Stimulated activated naive CD8-positive, alpha-beta T cell treated with anti-CD3 and anti-CD28 coated beads, Interleukin-15, amount 100 ng/mL, for 72 hours (primary cell): Measurements from ENCODE around the gene CRTAP.
"Not testable (repeated sequence)": the region's sequence is repeated elsewhere in the genome, so short reads cannot be mapped to it uniquely, and the experiment has no call there.

Source experiments
- ATAC-seq: fragments of 150-1000 bp; cut with Tn5 transposase; 2 replicates; pipeline ENCODE4 v1.10.0; 2021; ENCODE audit warnings: mild to moderate bottlenecking, moderate library complexity
- DNase-seq, 2 donors: peaks; one replicate each; pipeline ENCODE4 v3.0.0; 2021 to 2022
- H3K27ac Mint-ChIP-seq, 2 donors: one replicate each; pipeline ENCODE4 v1.8.0; 2022; ENCODE audit warnings: mild to moderate bottlenecking in 2 of 2, mixed read lengths in 2 of 2, moderate library complexity in 2 of 2
- H3K27me3 Mint-ChIP-seq: one replicate; pipeline ENCODE4 v1.8.0; 2022; ENCODE audit warnings: mixed read lengths
- H3K4me1 Mint-ChIP-seq: one replicate; pipeline ENCODE4 v1.8.0; 2022; ENCODE audit warnings: mild to moderate bottlenecking, mixed read lengths
- H3K4me3 Mint-ChIP-seq, 2 donors: one replicate each; pipeline ENCODE4 v1.8.0; 2022; ENCODE audit warnings: mild to moderate bottlenecking in 2 of 2, mixed read lengths in 2 of 2, moderate library complexity in 1 of 2
- H3K9me3 Mint-ChIP-seq, 2 donors: one replicate each; pipeline ENCODE4 v1.8.0; 2022; ENCODE audit warnings: mixed read lengths in 2 of 2

Gene CRTAP

DNA sequence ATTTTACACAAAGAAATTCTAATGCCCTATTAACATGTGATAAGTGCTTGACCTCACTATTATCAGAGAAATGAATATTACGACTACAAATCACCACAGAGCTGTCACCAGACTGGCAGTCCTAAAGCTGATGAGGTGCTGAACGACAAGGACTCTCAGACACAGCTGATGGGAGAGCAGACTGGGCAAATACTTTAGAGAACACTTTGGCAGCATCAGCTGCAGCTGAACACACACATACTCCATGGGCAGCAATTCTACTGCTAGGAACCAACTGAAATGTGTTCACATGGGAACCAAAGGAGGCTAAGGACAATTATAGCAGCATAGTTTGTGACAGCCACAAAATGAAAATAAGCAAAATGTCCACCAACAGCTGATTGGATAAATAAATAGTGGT, 59.3 kb downstream of the CRTAP start:
- DNase-seq (no peak), ATAC-seq (no peak)
- Mint-ChIP-seq H3K4me1 (peaks cover 7% of the 10 kb centered on the region), H3K4me3 (no peak overlapping the region), H3K27me3 (no peaks in the 10 kb centered on the region), H3K9me3 (no peaks in the 10 kb centered on the region), H3K27ac (no peak overlapping the region)

DNA sequence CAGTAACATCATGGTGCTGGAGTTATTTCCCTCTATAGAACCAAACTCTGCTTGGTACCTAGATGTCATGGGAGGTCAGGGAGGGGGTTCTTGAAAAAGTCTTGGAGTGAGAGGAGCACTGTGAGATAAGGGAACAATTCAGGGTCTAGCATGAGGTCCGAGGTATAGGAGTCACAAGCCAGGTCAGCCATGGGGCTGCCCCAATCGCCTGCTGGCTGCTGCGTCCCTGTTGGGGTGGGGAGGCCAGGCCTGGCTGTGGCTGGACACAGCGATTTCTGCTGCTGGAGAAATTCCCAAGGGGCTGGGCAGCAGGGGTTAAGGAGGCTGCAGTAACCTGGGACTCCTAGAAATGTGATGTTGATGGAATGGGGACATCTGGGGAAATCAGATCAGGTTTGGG, 59.9 kb downstream of the CRTAP start:
- H3K27ac Mint-ChIP-seq, result no peak overlapping the region
- no peak overlapping the region for H3K4me3 Mint-ChIP-seq
- H3K27me3 Mint-ChIP-seq, result no peaks in the 10 kb centered on the region
- no peak for DNase-seq
- no peaks in the 10 kb centered on the region for H3K9me3 Mint-ChIP-seq
- peaks cover 7% of the 10 kb centered on the region for H3K4me1 Mint-ChIP-seq
- ATAC-seq, result no peak

DNA sequence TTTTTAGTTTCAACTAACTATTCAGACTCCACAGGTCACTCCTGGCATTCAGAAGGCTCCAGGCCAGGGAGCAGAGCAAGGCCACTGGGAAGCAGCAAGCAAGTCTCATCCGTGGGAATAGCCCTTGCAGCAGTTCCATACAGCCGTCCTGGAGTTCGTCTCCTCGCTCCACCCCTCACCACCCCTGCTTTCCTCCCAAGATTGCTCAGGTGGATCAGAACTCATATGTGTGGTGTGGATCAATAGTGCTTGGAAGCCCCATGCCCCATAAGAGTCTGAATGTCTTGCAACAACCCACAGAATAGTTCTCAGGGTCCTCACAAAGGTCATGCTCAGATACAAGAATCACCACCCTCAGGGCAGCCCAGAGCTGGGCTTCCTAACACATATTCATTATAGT, 60.3 kb downstream of the CRTAP start:
- Mint-ChIP-seq H3K27ac (no peak overlapping the region), H3K27me3 (no peaks in the 10 kb centered on the region), H3K4me3 (no peak overlapping the region), H3K9me3 (no peaks in the 10 kb centered on the region), H3K4me1 (peaks cover 7% of the 10 kb centered on the region)
- ATAC-seq (no peak), DNase-seq (no peak)

DNA sequence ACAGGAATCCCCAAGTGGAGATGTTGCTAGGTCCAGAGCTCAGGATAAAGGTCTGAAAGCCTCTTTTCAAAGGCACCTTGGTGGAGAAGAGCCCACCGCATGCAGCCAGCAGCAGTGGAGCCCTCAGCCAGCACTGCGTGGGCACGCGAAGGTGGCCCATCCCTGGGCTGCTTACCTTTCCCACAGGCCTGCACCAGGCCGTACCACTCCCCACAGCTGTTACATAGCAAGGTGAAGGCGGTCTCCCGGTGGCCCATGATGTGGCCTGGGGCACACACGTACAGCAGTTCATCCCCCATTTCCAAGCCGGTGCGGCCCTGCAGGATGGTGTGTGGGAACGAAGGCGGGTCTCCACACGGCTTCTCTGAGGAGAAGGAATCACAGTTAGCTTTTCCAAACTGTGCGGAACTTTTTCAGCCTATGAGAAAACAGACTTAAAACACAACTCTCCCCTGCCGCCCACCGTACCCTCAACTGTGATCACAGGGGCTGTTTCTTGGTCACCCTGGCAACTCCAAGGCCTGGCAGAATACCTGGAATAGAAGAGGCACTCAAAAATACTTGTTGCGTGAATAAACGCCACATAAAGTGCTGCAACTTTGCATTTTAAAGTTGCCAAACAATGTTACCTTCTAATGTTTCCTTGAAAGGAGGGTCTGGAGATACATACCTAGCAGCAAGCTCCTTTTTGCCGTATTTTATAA, 61.0 kb downstream of the CRTAP start:
- ATAC-seq, result no peak
- DNase-seq, result no peak
- no peak overlapping the region for H3K27ac Mint-ChIP-seq
- no peaks in the 10 kb centered on the region for H3K9me3 Mint-ChIP-seq
- peaks cover 7% of the 10 kb centered on the region for H3K4me1 Mint-ChIP-seq
- H3K27me3 Mint-ChIP-seq, result no peaks in the 10 kb centered on the region
- H3K4me3 Mint-ChIP-seq, result no peak overlapping the region

DNA sequence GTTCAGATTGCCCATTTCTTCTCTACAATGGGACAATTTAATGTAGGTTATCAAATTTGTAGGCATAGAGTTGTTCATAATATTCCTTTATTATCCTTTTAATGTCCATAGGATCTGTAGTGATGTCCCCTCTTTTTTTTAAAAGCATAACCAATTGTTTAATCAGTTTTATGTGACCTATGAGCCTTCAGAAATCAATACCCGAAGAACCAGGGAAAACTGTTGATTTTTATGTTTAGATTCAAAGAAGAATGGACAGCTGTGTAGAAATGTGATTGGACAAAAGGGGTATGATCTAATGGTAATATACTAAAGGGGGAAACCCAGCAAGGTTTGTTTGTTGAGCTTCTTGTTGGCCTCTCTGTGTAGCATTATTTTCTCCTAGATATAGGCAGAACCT, 65.3 kb downstream of the CRTAP start:
- H3K9me3 Mint-ChIP-seq, result peaks cover under 1% of the 10 kb centered on the region in 2 donors
- H3K4me3 Mint-ChIP-seq, result no peak overlapping the region
- no peaks in the 10 kb centered on the region for H3K4me1 Mint-ChIP-seq
- DNase-seq, result no peak
- no peak for ATAC-seq
- no peaks in the 10 kb centered on the region for H3K27me3 Mint-ChIP-seq
- H3K27ac Mint-ChIP-seq, result no peak overlapping the region

DNA sequence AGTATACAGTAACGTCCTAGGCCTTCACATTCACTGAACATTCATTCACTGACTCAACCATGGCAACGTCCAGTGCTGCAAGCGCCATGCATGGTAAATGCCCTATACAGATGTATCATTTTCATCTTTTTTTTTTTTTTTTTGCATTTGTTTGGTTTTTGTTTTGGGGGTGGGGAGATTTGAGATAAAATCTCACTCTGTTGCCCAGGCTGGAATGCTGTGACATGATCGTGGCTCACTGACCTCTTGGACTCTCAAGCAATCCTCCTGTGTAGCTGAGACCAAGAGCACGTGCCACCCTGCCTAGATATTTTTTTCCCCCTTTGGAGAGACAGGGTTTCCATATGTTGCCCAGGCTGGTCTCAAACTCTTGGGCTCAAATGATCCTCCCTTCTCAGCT, 67.4 kb downstream of the CRTAP start:
- Mint-ChIP-seq H3K27me3 (no peaks in the 10 kb centered on the region), H3K9me3 (peaks cover 7 to 8% of the 10 kb centered on the region in 2 donors), H3K27ac (no peak overlapping the region), H3K4me3 (no peak overlapping the region), H3K4me1 (no peaks in the 10 kb centered on the region)
- DNase-seq (no peak), ATAC-seq (no peak)

DNA sequence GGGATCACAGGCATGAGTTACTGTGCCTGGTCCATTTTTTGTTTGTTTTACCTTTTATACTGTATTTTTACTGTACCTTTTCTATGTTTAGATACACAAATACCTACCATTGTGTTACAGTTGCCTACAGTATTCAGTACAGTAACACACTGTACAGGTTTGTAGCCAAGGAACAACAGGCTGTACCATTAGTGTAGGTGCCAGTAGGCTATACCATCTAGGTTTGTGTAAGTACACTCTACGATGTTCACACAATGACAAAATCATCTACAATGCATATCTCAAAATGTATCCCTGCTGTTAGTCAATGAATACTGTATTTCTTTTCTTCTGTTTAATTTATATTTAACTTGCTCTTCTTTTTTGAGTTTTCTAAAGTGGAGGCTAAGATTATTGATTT, 67.8 kb downstream of the CRTAP start:
- H3K27ac Mint-ChIP-seq, H3K4me3 Mint-ChIP-seq, ATAC-seq, H3K27me3 Mint-ChIP-seq, H3K4me1 Mint-ChIP-seq, DNase-seq, H3K9me3 Mint-ChIP-seq: not testable (repeated sequence)

DNA sequence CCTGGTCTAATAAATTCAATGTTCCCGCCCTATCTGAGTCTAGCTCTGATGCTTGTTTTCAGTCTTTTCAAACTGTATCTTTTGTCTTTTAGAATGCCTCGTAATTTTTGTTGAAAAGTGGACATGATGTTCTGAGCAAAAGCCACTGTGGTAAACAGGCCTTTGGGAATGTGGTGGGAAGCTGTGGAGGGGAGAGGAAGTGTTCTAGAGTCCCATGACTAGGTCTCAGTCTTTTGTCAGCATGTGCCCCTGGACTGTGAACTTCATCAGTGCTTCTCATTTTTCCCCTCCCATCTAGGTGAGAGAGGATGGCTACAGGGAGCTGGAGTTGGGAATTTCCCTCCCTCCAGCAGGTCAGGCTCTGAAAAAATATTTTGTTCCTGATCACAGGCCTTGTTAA, 71.0 kb downstream of the CRTAP start:
- no peak overlapping the region for H3K27ac Mint-ChIP-seq
- H3K9me3 Mint-ChIP-seq, result peaks cover 7 to 8% of the 10 kb centered on the region in 2 donors
- H3K27me3 Mint-ChIP-seq, result peaks cover 18% of the 10 kb centered on the region
- H3K4me3 Mint-ChIP-seq, result no peak overlapping the region
- ATAC-seq, result no peak
- no peaks in the 10 kb centered on the region for H3K4me1 Mint-ChIP-seq
- DNase-seq, result no peak

DNA sequence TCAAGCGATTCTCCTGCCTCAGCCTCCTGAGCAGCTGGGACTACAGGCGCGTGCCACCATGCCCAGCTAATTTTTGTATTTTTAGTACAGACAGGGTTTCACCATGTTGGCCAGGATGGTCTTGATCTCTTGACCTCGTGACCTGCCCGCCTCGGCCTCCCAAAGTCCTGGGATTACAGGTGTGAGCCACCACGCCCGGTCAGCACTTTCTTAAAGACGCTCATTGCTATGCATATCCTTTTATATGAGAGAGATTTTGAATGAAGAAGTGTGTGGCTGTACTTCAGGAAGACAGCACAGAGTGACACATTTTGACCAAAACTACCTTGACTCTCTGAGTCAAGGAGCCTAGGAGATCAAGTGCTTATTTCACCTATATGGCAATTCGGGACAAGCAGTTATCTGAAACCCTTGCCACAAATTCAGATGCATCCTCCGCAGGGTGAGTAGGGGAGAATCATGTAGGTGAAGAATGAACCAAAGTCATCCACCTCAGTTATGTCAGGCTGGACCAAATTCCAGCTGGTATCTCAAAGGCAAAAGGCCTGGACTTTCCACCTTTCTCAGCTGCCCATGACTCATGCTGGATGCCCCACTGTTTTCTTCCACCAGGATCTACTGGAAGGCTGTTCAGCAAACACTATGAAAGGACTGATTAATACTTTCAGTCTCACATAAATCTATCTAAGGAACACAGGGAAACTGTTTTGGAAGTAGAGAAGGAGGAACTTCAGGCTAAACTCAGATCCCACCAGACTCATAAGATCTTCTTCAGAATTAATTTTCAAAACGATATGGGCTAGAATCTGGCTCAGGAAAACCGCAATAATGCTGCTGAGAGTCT, 72.9 kb downstream of the CRTAP start:
- H3K9me3 Mint-ChIP-seq, result peaks cover 7 to 8% of the 10 kb centered on the region in 2 donors
- H3K27me3 Mint-ChIP-seq, result peaks cover 18% of the 10 kb centered on the region
- DNase-seq (no peak), ATAC-seq (no peak)
- H3K27ac Mint-ChIP-seq, result no peak overlapping the region
- no peak overlapping the region for H3K4me3 Mint-ChIP-seq
- H3K4me1 Mint-ChIP-seq, result no peaks in the 10 kb centered on the region

DNA sequence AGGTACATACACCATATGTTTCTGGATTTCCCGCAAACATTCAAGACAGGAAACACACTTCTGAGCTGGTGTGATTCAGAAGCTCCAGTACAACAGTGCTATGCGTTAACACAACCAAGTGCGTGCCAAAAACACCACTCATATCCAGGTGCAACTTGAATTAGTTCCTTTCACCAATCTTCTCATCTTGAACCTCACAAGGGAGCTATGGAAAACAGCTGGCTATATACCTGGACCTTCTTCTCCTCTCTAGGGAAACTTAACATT, 73.5 kb downstream of the CRTAP start:
- Mint-ChIP-seq H3K4me3 (no peak overlapping the region), H3K27me3 (peaks cover 18% of the 10 kb centered on the region), H3K4me1 (no peaks in the 10 kb centered on the region), H3K9me3 (peaks cover 7 to 8% of the 10 kb centered on the region in 2 donors), H3K27ac (no peak overlapping the region)
- DNase-seq, result no peak
- ATAC-seq, result no peak

DNA sequence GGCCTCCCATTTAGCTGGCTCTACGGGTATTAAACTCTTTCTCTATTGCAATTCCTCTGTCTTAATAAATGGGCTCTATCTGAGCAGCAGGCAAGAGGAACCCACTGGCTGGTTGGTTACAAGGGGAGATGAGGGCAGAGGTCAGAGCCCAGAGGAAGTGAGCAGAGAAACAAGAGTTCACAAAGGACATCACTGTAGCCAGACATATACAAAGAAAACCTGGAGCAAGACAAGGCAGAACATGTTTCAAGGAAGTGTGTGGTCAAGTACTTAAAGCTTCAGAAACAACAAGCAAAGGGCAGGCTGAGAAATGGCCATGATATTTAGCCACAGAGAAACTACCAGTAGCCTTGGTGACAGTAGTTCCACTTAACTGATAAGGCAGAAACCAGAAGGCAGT, 80.5 kb downstream of the CRTAP start:
- Mint-ChIP-seq H3K4me1 (no peaks in the 10 kb centered on the region), H3K9me3 (no peaks in the 10 kb centered on the region), H3K4me3 (no peak overlapping the region), H3K27ac (no peak overlapping the region), H3K27me3 (no peaks in the 10 kb centered on the region)
- DNase-seq, result no peak
- no peak for ATAC-seq

DNA sequence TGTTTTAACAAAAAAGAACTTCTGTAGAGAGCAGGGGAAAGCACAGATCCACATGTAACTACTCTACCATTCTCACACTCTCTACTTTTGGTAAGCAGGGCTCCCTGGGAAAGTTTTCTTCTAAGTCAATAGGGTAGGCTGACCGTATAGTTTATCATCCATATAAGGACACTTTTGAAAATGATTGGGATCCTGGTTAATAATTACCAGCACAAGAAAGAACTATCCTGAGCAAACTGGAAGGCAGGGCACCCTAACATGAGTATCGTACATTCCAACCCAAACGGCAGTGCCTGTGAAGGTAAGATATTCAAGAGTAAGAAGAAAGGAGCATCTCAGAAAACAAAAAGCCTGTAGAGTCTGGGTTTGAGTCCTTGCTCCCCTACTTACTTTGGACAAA, 82.7 kb downstream of the CRTAP start:
- Mint-ChIP-seq H3K27ac (no peak overlapping the region), H3K4me3 (no peak overlapping the region), H3K4me1 (no peaks in the 10 kb centered on the region), H3K9me3 (no peaks in the 10 kb centered on the region), H3K27me3 (no peaks in the 10 kb centered on the region)
- ATAC-seq (no peak), DNase-seq (no peak)
